Psoas muscle (tissue), 8 donors: ENCODE measurements around the gene TOLLIP. TPM values are rescaled to one million over a fixed set of nuclear protein-coding genes. Genes with fewer than 3 reads are reported as not detected.

Source experiments
- ATAC-seq, 4 donors: fragments of 200-7000 bp; cut with Tn5 transposase; one replicate each; pipeline ENCODE4 v1.9.1; 2020; ENCODE audit warnings: moderate library complexity in 3 of 4, mild to moderate bottlenecking in 2 of 4
- DNase-seq, 2 donors: peaks; one replicate each; pipeline ENCODE4 v3.0.0-alpha.2; 2020
- H3K27ac ChIP-seq: fragments of 200-600 bp; one replicate; pipeline ENCODE4 v1.8.0; 2022
- H3K27me3 ChIP-seq, 3 donors: fragments of 200-600 bp in 1 of 3; one replicate each; pipeline versions ENCODE4 v1.6.1 to v1.8.0; 2013 to 2022; ENCODE audit warnings: low read length in 2 of 3, mild to moderate bottlenecking in 2 of 3, moderate library complexity in 1 of 3; ENCODE audit not compliant: insufficient read depth in 3 of 3
- H3K36me3 ChIP-seq, 2 donors: fragments of 200-600 bp in 1 of 2; one replicate each; pipeline versions ENCODE4 v1.6.1 to v1.8.0; 2013 to 2022; ENCODE audit warnings: low read depth in 1 of 2, mild to moderate bottlenecking in 1 of 2, moderate library complexity in 1 of 2; ENCODE audit not compliant: insufficient read depth in 1 of 2
- H3K4me1 ChIP-seq: fragments of 200-600 bp; one replicate; pipeline ENCODE4 v1.8.0; 2022
- H3K4me3 ChIP-seq: fragments of 200-600 bp; one replicate; pipeline ENCODE4 v1.8.0; 2022; ENCODE audit warnings: mild to moderate bottlenecking
- H3K9me3 ChIP-seq: fragments of 200-600 bp; one replicate; pipeline ENCODE4 v1.8.0; 2022
- CTCF ChIP-seq: fragments of 200-600 bp; IDR thresholded peaks from one replicate; pipeline ENCODE4 v1.8.0; 2022; ENCODE audit warnings: antibody characterized with exemption
- WGBS, 3 donors: extraction: QIAGEN DNeasy Blood & Tissue Kit; methylation state at CpG; one replicate each; pipeline versions ENCODE4 v1.1.6 to v1.1.7; 2013; 5-methylcytosine and 5-hydroxymethylcytosine counted together
- intact Hi-C, 2 donors: fragments of 100-400 bp; cut with DNase I; formaldehyde crosslinking; loops; one replicate each; pipeline versions ENCODE4 v1.11.0 to v1.14.2; 2022
- polyA plus RNA-seq, 3 donors: library from polyadenylated mRNA; stranded (reverse); fragments of 200-250 nt; gene quantifications; one replicate each; pipeline ENCODE4 v1.2.3, GENCODE V29; 2013
- total RNA-seq, 4 donors: library from RNA; stranded (reverse); fragmentation: NEBNext Ultra II Directional in 2 of 4; extraction: Animal tissue kit (Norgen Biotek cat#: 25700) in 2 of 4; gene quantifications; one replicate each; pipeline versions ENCODE4 v1.2.1 to v1.2.4, GENCODE V29; 2021 to 2023
- donor health status: healthy with polysubstance abuse.
- donor health status: DM: no; HTN: no; CAD: no; lungs with moderate emphysema.
- donor health status: Bipolar disorder and iron deficiency.
- donor health status: healthy.
- donor health status: DM: yes; HTN: yes; CAD: no.
- donor health status: DM: no; HTN: no; CAD: no.
- donor health status: DM: no; HTN: no; CAD: no.
- donor health status: DM: yes; HTN: yes; CAD: no.

TOLLIP gene
- total and polyA plus RNA-seq, 7 donors, result 33.5 to 74.6 (median 56.4) TPM

GRCh38 chr11:1292644-1293618 is 16.5 kb downstream of the TOLLIP start:
- Histone ChIP-seq H3K27me3 (no peaks in the 10 kb centered on the region), H3K27ac (no peak overlapping the region), H3K36me3 (peaks cover 2 to 61% of the 10 kb centered on the region in 2 donors), H3K4me3 (no peak overlapping the region), H3K9me3 (no peaks in the 10 kb centered on the region), H3K4me1 (peaks cover 10% of the 10 kb centered on the region)
- WGBS, 3 donors, result 86 to 89% (median 87%) methylated on average over 43 of the region's 43 CpGs
- TF ChIP-seq CTCF, result no peak
- intact Hi-C loops, result no loop called here
- DNase-seq (peak in 1 of 2 donors; percentile 38), ATAC-seq (no peak)

GRCh38 chr11:1292018-1292643 is 17.3 kb downstream of the TOLLIP start:
- 89 to 92% (median 89%) methylated on average over 10 of the region's 10 CpGs for WGBS, 3 donors
- no peak for ATAC-seq
- Histone ChIP-seq H3K4me1 (peaks cover 2% of the 10 kb centered on the region), H3K27ac (no peak overlapping the region), H3K9me3 (no peaks in the 10 kb centered on the region), H3K4me3 (no peak overlapping the region), H3K27me3 (no peaks in the 10 kb centered on the region), H3K36me3 (peaks cover 2 to 63% of the 10 kb centered on the region in 2 donors)
- no peak for DNase-seq
- TF ChIP-seq CTCF, result no peak
- intact Hi-C loops, result no loop called here

DNA sequence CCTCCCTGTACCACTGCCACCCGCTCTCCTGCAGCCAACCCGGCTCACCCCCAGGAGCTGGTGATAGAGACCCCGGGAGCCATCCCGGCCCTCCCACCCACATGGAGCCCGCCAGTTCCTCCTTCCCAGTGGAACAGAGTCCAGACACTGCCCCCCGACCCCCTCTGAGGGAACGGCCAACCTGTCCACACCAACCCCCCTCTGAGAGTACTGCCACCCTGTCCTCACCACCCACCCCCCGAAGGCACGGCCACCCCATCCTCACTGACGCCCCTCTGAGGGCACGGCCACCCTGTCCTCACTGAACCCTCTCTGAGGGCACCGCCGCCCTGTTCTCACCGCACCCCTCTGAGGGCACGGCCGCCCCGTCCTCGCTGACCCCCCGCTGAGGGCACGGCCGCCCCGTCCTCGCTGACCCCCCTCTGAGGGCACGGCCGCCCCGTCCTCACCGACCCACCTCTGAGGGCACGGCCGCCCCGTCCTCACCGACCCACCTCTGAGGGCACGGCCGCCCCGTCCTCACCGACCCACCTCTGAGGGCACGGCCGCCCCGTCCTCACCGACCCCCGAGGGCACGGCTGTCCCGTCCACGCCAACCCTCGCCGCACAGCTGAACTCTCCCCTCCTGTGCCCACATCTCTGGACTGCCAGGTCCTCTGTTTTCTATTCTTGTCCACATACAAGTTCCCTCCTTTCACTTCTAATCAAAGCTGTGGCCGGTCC is 18.0 kb downstream of the TOLLIP start:
- peaks cover 2 to 67% of the 10 kb centered on the region in 2 donors for H3K36me3 ChIP-seq
- no peaks in the 10 kb centered on the region for H3K9me3 ChIP-seq
- DNase-seq, result peak in 1 of 2 donors; percentile 44

More for the DNA sequence above, 18.0 kb downstream of the TOLLIP start:
- Histone ChIP-seq H3K27ac (no peak overlapping the region), H3K4me1 (no peaks in the 10 kb centered on the region), H3K27me3 (no peaks in the 10 kb centered on the region), H3K4me3 (no peak overlapping the region)
- intact Hi-C loops, result no loop called here
- no peak for ATAC-seq
- 95 to 97% (median 96%) methylated on average over 34 to 46 of the region's 46 CpGs for WGBS, 3 donors
- no peak for TF ChIP-seq CTCF
